PFSK-1 (cell line): ENCODE data around the gene LIPK.

ENCODE experiments used
- POLR2AphosphoS5 ChIP-seq: IDR thresholded peaks from 2 replicates; pipeline ENCODE4 v1.6.1; 2012; ENCODE audit warnings: low read depth, mild to moderate bottlenecking, control low read depth, low read length, moderate library complexity
- REST ChIP-seq, 2 experiments: IDR thresholded peaks; 2 replicates each; pipeline versions ENCODE4 v1.6.1 to v1.8.0; 2011 to 2012; ENCODE audit warnings: low read depth in 2 of 2, low read length in 2 of 2, control low read depth in 1 of 2, inconsistent platforms in 1 of 2, mild to moderate bottlenecking in 1 of 2, moderate library complexity in 1 of 2; ENCODE audit not compliant: insufficient read depth in 1 of 2
- SIN3A ChIP-seq: IDR thresholded peaks from 2 replicates; pipeline ENCODE4 v1.6.1; 2012; ENCODE audit warnings: mild to moderate bottlenecking, low read length, moderate library complexity, borderline replicate concordance; ENCODE audit not compliant: insufficient read depth
- TAF1 ChIP-seq: IDR thresholded peaks from 2 replicates; pipeline ENCODE4 v1.6.1; 2012; ENCODE audit warnings: low read length, control low read depth, borderline replicate concordance; ENCODE audit not compliant: insufficient read depth

- TF ChIP-seq TAF1 (no peak), REST (IDR thresholded peaks at IDR 0.05; ENCODE audit: insufficient read depth in 1 of 2, low read depth in 2 of 2, low read length in 2 of 2) (no peak), SIN3A (no peak), POLR2AphosphoS5 (no peak)
Observed at GRCh38 chr10:88763441-88763840, 57.4 kb downstream of the LIPK start.
